ENCODE measurements around the gene EGFL7. TPM values are rescaled to one million over a fixed set of nuclear protein-coding genes. Genes with fewer than 3 reads are reported as not detected.

The EGFL7 gene
- total RNA-seq, 1 donor from 2014 or later = 3.2 TPM

DNA sequence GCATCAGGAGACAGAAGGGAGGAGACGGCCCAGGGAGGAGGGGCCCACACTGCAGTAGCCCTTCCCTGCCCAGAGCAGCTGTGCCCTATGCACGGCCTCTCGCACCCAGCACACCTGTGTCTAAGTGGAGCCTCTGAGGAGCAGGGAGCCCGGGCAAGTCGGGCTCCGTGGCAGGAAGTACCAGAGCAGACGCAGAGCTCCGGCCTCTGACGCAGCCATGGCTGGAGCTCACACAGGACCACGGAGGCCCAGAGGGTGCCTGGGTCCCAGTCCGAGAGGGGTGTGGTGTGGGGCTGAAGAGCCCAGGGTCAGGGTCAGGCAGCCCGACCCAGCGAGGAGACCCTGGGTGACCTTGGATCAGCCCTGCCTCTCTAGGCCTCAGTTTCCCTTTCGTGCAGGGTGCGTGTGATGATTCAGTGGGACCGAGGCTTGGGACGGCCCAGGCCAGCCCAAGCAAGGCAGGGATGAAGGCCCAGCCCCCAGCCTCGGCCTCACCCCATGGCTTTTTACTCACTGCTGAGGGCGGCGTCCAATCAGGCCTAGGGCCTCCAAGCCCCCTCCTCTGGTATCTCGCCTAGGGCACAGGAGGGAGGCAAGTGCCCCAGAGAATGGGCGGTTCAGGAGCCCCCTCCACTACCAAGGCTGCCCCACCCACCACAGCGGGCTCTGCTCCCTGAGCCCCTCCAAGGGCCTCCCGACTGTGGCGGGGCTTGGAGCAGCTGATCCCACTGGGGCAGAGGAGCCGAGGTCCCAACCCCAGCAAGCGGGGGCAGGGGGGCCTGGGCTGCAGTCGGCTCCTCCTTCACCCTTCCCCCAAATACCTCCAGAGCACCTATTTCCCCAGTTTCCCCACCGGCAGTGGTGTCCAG is 28.8 kb downstream of the EGFL7 start:
- Mint-ChIP-seq H3K27ac (no peak overlapping the region), H3K9me3 (no peaks in the 10 kb centered on the region), H3K4me1 (no peaks in the 10 kb centered on the region), H3K36me3 (ENCODE audit: low read depth) (no peaks in the 10 kb centered on the region), H3K27me3 (peaks cover 4% of the 10 kb centered on the region), H3K4me3 (no peak overlapping the region)
- no peak for DNase-seq
- intact Hi-C loops (cut with micrococcal nuclease) = no loop called here

DNA sequence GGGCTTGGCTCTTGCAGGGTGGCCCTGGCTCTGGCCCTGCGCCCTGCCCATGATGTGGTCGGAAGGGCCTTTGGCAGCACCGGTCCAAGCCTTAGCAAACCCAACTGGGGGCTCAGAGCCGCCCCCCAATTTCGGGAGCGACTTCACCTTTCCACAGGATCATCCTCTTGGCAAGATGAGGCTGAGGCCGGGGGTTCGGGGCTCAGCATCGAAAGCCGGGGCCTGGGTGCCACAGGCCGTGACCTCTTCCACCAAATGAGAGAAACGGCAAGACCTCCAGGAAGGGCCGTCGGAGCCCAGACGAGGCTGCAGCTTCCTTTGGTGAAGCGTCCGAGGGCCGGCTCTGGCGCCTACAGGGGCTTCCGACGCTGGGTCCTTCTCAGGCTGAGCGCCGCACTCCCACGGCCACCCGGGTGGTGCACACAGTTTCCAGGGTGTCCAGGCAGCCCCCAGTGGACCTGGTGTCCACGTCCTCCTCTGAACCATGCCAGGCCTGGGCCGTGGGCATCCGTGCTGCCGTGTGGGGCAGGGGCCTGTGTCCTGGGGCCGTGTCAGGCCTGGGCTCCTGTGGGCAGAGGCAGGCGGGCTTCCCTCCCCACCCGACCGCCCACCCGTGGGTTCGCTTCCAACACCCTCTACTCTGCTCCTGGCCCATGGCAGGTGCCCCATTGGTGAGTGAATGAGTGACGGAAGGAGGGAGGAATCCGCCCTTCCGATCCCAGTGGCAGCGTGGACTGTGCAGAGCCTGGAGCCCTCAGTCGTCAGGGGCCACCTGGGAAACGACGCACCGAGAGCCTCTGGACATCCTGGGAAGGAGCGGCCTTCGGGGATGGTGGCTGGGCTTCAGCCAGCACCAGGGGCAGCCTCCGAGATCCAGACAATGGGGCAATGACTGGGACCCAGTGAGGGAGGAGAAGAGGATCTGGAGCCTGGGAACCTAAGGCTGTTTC is 29.7 kb downstream of the EGFL7 start:
- Mint-ChIP-seq H3K27ac (no peak overlapping the region), H3K9me3 (no peaks in the 10 kb centered on the region), H3K4me3 (no peak overlapping the region), H3K36me3 (ENCODE audit: low read depth) (no peaks in the 10 kb centered on the region), H3K27me3 (peaks cover 6% of the 10 kb centered on the region), H3K4me1 (no peaks in the 10 kb centered on the region)
- DNase-seq = no peak
- intact Hi-C loops (cut with micrococcal nuclease) = no loop called here

DNA sequence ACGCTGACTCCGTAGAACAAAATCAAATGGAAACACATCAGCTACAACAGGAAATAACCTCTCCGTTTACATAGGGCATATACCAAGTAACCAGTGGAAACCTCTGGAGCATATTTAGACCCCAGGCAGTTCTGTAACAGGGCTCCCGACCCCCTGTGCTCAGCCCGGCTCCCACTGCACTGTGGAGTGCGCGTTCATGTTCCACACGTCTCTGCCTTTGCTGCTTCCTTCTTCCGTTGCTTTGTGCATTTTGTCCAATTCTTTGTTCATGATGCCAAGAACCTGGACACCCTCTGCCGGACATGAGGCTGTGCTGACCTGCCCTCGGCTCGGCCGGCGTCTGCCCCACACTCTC is 30.4 kb downstream of the EGFL7 start:
- Mint-ChIP-seq H3K36me3 (ENCODE audit: low read depth) (no peaks in the 10 kb centered on the region), H3K27me3 (peaks cover 7% of the 10 kb centered on the region), H3K4me1 (no peaks in the 10 kb centered on the region), H3K9me3 (no peaks in the 10 kb centered on the region), H3K4me3 (no peak overlapping the region), H3K27ac (no peak overlapping the region)
- intact Hi-C loops (cut with micrococcal nuclease) = no loop called here
- DNase-seq = no peak

DNA sequence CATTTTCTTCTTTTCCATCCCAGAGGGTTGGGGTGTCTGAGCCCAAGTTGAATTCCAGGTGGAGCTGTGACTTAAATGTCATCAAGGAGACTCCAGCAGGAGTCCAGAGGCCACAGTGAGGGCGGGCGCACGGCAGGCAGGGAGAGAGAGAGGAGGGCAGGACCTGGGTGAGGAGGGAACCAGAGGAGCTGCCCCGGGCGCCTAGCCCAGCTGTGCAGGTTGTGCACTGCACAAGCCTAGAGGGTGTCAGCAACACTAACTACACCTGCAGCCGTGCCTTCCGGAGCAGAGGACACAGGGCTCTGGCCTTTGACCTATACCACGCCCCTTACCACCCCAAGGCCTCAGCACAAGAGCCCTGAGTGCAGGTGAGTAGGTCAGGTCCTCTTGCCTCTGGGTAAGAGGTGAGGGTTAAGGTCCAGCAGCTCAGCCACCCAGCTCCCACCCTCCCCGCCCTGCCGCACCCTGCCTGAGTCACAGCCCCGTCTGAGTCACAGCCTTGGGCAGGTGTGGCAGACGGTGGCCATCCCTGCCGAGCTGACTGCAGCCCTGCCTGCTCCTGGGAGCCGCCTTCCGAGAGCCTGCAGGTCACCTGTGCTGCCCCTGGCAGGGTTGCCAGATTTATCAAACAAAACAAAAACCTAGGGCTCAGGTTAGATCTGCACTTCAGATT is 30.9 kb downstream of the EGFL7 start:
- Mint-ChIP-seq H3K4me1 (no peaks in the 10 kb centered on the region), H3K4me3 (no peak overlapping the region), H3K36me3 (ENCODE audit: low read depth) (no peaks in the 10 kb centered on the region), H3K27ac (no peak overlapping the region), H3K27me3 (peaks cover 8% of the 10 kb centered on the region), H3K9me3 (no peaks in the 10 kb centered on the region)
- intact Hi-C loops (cut with micrococcal nuclease) = no loop called here
- DNase-seq = no peak

DNA sequence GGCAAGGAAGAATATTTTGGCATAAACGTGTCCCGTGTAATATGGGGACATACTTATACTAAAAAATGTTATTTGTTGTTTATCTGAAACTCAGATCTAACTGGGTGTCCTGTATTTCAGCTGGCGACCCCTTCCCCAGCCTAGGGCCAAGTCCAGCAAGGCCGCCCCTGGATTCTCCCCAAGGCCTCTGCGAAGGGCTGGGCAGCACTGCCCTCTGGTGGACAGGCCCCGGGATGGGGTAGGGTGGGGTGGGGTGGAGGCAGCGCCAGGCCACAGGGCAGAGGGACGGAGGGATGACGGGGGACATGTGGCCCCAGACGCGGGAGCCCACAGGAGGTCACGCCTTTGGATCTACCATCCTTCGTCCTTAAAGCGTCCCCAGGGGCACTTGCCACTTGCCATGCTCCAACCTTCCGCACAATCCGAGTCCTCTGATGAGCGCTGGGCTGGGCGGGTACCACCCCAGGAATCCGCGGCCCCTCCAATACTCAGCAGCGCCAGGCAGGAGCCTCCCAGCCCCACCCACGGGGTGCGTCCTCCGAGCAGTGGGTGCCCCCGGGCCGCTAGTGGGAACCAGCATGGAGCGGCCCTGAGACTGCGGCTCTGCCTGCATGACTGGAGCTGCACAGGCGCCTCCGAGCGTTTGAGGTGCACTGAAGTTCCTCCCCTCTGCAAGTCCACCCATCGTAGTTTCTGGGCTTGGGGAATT is 31.6 kb downstream of the EGFL7 start:
- H3K4me1 Mint-ChIP-seq = no peaks in the 10 kb centered on the region
- H3K36me3 Mint-ChIP-seq (ENCODE audit: low read depth) = no peaks in the 10 kb centered on the region
- DNase-seq = peak; percentile 77
- H3K9me3 Mint-ChIP-seq = no peaks in the 10 kb centered on the region
- no peak overlapping the region for H3K4me3 Mint-ChIP-seq
- no peak overlapping the region for H3K27ac Mint-ChIP-seq
- intact Hi-C loops (cut with micrococcal nuclease) = no loop called here
- peaks cover 7% of the 10 kb centered on the region for H3K27me3 Mint-ChIP-seq

DNA sequence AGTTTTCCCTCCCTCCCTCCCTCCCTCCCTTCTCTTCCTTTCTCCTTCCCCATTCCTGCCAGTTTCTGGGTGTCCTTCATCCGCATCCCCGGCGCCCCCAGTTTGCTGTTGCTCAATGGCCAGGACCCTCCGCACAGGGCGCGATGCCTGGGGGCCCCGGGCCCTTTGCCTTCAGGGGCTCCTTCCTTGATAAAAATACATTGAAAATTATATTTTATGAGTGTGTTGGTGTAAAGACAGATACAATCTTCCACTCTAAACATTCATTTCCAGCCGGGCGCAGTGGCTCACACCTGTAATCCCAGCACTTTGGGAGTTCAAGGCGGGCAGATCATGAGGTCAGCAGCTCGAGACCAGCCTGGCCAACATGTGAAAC is 32.1 kb downstream of the EGFL7 start:
- H3K9me3 Mint-ChIP-seq = no peaks in the 10 kb centered on the region
- DNase-seq = no peak
- intact Hi-C loops (cut with micrococcal nuclease) = no loop called here
- no peaks in the 10 kb centered on the region for H3K4me1 Mint-ChIP-seq
- H3K27me3 Mint-ChIP-seq = peaks cover 6% of the 10 kb centered on the region
- no peaks in the 10 kb centered on the region for H3K36me3 Mint-ChIP-seq (ENCODE audit: low read depth)
- H3K4me3 Mint-ChIP-seq = no peak overlapping the region
- no peak overlapping the region for H3K27ac Mint-ChIP-seq

DNA sequence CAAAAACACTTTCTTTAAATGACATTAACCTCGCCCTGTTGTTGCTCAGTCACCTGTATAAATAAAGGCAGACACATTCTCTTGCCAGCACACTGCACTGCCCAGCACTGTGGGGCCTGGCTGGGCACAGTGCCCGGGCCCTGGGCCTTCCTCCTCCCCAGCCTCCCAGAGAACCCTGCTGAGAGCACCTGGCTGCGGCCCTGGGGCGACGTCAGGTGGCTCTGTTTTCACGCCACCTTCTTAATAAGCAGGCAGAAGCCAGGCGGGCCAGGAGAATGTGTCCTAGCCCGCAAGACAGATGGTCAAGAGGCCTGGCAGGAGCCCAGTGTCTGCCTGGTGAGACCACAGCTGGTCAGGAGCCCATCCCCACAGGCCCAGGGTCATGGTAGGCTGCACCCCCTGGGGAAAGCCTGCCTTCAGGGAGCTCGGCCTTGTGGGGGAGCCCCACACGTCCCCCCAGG is 32.7 kb downstream of the EGFL7 start:
- Mint-ChIP-seq H3K27ac (no peak overlapping the region), H3K36me3 (ENCODE audit: low read depth) (no peaks in the 10 kb centered on the region), H3K4me3 (no peak overlapping the region), H3K27me3 (peaks cover 8% of the 10 kb centered on the region), H3K9me3 (no peaks in the 10 kb centered on the region), H3K4me1 (peaks cover 4% of the 10 kb centered on the region)
- no peak for DNase-seq
- intact Hi-C loops (cut with micrococcal nuclease) = no loop called here

DNA sequence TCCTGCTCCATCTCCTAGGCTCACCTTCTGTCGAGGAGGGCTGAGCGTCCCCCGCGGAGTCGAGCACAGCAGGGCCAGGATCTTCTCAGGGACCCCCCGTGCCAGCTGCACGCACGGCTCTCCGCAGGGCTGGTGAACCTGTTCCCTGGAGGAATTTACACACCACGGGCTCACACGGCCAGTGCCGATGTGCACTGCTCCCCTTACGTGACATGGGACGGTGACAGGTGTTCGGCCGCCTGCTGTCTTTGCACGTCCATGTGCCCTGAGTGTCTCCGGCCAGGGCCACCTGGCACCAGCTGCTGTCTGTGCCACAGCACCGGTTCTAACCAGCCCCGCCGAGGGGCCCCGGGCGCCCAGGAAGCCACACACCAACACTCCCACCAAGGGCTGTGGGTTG is 33.2 kb downstream of the EGFL7 start:
- peaks cover 8% of the 10 kb centered on the region for H3K27me3 Mint-ChIP-seq
- intact Hi-C loops (cut with micrococcal nuclease) = no loop called here
- H3K4me3 Mint-ChIP-seq = no peak overlapping the region
- peaks cover 6% of the 10 kb centered on the region for H3K4me1 Mint-ChIP-seq
- H3K9me3 Mint-ChIP-seq = no peaks in the 10 kb centered on the region
- H3K36me3 Mint-ChIP-seq (ENCODE audit: low read depth) = no peaks in the 10 kb centered on the region
- H3K27ac Mint-ChIP-seq = no peak overlapping the region
- no peak for DNase-seq

DNA sequence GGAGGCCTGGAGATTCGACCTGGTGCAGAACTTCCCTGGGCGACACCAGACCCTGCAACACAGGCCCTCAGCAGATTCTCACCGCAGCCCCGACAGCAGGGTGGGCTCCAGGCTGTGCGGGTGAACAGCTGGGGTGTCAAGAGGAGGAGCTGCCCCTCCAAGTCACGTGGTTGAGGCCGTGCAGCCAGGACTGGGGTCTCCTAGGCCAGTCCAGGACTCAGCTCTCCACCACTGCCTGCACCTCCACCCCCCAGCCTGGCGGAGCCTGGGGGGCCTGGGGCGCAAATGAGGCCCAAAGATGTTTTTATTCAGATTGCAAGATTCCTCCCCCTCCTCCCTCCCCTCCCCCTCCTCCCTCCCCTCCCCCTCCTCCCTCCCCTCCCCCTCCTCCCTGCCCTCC is 33.8 kb downstream of the EGFL7 start:
- Mint-ChIP-seq H3K9me3 (no peaks in the 10 kb centered on the region), H3K4me1 (peaks cover 11% of the 10 kb centered on the region), H3K4me3 (no peak overlapping the region), H3K27me3 (peaks cover 8% of the 10 kb centered on the region), H3K36me3 (ENCODE audit: low read depth) (no peaks in the 10 kb centered on the region), H3K27ac (no peak overlapping the region)
- intact Hi-C loops (cut with micrococcal nuclease) = no loop called here
- DNase-seq = no peak

DNA sequence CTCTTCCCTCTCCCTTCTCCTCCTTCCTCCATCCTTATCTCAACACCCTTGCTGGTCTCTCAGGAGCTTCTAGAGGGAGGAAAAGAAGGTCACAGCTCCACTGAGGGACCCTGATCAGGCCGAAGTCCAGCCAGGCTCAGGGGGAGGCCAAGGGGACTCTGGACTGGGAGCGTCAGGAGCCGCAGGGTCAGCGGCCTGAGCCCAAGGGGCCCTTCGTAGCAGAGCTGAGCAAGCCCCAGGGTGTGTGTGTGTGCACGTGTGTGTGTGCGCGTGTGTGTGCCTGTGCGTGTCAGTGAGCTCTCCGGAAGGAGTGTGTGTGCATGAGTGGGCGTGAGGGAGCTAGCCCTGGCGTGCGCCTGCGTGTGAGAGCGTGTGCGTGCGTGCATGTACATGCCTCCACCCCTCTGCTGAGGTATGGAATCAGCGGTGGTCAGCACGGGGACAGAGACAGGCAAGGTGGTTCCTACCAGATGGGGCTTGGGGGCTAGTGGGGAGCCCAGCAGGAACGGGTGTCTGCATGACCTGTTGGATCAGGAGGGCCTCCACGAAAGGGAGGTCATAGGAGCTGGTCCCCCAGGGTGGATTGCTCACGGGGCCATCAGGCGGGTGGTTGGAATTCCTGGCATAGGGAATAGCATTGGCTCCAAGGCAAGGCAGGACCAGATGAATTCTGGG is 34.6 kb downstream of the EGFL7 start:
- Mint-ChIP-seq H3K27me3 (peaks cover 8% of the 10 kb centered on the region), H3K36me3 (ENCODE audit: low read depth) (no peaks in the 10 kb centered on the region), H3K9me3 (no peaks in the 10 kb centered on the region), H3K27ac (no peak overlapping the region), H3K4me3 (no peak overlapping the region), H3K4me1 (peaks cover 17% of the 10 kb centered on the region)
- intact Hi-C loops (cut with micrococcal nuclease) = no loop called here
- no peak for DNase-seq

DNA sequence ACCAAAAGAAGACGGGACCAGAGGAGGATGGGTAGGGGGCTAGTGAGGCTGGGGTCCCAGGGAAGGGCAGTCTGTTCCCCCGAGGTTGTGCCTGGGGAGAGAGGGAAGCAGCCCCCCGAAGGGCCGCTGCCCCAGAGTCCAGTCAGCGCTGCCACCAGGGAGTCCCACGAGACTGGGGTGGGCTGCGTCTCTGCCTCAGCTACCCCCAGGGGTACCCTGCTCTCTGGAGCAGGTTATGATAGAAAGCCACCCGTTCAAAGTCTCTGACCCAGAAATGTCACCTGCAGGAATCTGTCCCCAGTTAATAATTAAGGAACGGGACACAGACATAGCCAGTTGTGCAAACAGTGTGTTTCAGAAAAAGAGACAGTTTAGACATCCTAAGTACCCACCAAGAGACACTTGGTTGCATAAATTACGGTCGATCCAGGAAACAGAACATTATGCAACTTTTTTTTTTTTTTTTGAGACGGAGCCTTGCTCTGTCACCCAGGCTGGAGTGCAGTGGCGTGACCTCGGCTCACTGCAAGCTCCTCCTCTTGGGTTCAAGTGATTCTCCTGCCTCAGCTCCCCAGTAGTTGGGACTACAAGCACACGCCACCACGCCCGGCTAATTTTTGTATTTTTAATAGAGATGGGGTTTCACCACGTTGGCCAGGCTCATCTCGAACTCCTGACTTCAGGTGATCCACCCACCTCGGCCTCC is 35.3 kb downstream of the EGFL7 start:
- DNase-seq = no peak
- no peak overlapping the region for H3K4me3 Mint-ChIP-seq
- no peak overlapping the region for H3K27ac Mint-ChIP-seq
- intact Hi-C loops (cut with micrococcal nuclease) = no loop called here
- peaks cover 17% of the 10 kb centered on the region for H3K4me1 Mint-ChIP-seq
- H3K27me3 Mint-ChIP-seq = peaks cover 8% of the 10 kb centered on the region
- H3K9me3 Mint-ChIP-seq = no peaks in the 10 kb centered on the region
- H3K36me3 Mint-ChIP-seq (ENCODE audit: low read depth) = no peaks in the 10 kb centered on the region

DNA sequence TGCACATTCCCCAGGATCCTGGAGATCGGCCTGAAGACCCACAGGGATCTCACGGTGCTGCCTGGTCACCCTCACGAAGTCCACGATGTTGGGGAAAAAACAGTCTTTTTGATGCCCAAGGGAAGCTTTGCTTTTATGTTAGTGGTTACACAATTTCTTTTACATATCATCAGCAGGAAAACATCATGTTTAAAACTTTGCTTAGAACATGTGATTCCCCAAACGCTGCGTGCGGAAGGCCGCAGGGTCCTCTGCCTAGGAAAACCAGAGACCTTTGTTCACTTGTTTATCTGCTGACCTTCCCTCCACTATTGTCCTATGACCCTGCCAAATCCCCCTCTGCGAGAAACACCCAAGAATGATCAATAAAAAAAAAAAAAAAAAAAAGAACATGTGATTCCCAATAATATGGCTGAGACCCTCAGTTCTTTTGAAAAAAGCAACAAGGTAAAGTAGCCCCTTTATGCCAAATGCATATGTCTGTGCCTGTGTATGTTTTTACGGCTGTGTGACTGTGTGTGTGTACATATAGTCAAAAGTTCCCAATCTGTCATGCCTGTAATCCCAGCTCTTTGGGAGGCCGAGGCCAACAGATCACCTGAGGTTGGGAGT is 36.0 kb downstream of the EGFL7 start:
- no peak overlapping the region for H3K27ac Mint-ChIP-seq
- no peak for DNase-seq
- H3K36me3 Mint-ChIP-seq (ENCODE audit: low read depth) = no peaks in the 10 kb centered on the region
- peaks cover 8% of the 10 kb centered on the region for H3K27me3 Mint-ChIP-seq
- H3K9me3 Mint-ChIP-seq = no peaks in the 10 kb centered on the region
- H3K4me3 Mint-ChIP-seq = no peak overlapping the region
- peaks cover 17% of the 10 kb centered on the region for H3K4me1 Mint-ChIP-seq
- intact Hi-C loops (cut with micrococcal nuclease) = no loop called here
